GM19372 (cell line): ENCODE results near the gene NECTIN2.
"Not testable (repeated sequence)": the region's sequence is repeated elsewhere in the genome, so short reads cannot be mapped to it uniquely, and the experiment has no call there.

Experiments
- ATAC-seq: cut with Tn5 transposase; IDR thresholded peaks from one replicate; pipeline ENCODE4 v1.9.1; 2021; ENCODE audit warnings: mild to moderate bottlenecking, low read depth, moderate library complexity; ENCODE audit not compliant: unreplicated experiment

NECTIN2 gene

DNA sequence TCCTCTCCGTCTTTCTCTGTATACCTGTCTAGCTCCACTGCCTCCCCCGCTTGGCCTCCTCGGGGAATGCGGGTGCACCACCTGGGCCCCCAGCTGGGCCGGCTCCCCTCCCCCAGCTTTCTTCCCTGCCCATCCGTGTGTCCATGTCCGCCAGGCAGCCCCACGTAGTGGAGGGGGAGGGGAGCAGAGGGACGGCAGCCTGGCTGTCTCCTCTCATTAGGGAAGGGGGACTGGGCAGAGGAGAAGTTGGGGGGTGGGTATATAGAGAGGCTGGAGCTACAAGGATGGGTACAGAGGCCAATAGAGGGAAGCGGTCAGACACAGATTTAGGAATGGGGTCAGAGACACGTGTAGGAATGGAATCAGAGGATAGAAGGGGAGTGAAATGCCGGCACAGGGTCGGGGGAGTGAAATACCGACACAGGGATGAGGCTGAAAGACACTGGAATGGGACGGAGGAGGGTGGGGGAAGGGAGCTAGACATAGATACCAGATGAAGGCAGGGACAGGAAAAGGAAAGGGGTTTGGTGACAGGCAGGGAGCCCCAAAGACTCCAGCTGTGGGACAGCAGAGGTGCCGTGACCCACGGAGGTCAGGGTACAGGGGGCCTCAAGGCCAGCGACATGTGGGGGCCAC lies 2.8 kb downstream of the NECTIN2 start:
- no peak for ATAC-seq

GRCh38 chr19:44850641-44851109 lies 4.6 kb downstream of the NECTIN2 start:
- ATAC-seq, result no peak

- ATAC-seq, result no peak
Measured at GRCh38 chr19:44851427-44851826, 5.3 kb downstream of the NECTIN2 start.

- no peak for ATAC-seq
Measured at GRCh38 chr19:44855606-44856005, 9.5 kb downstream of the NECTIN2 start.

- ATAC-seq, result no peak
Measured at GRCh38 chr19:44856421-44857083, 10.5 kb downstream of the NECTIN2 start.

DNA sequence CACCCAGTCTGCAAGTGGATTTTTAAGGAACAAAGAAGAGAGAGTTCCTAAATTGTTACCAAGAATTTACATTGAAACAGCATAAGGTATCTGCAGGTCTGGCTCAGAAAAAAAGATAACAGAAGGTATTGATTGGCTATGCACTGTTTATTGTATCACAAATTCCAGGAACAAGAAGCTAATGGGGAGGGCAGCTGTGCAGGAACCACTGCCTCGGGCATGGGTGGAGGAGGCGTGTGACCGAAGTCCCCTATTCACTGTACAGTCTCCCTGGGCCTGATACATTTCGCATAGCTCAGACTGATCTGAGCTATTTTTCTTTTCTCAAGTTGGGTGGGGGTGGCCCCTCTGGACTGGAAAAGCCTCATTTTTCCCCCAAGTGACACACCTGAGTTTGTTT lies 11.7 kb downstream of the NECTIN2 start:
- ATAC-seq, result no peak

GRCh38 chr19:44861576-44861975 lies 15.5 kb downstream of the NECTIN2 start:
- ATAC-seq, result not testable (repeated sequence)

- ATAC-seq, result no peak
Measured at GRCh38 chr19:44863990-44864389, 17.9 kb downstream of the NECTIN2 start.

- ATAC-seq, result no peak
Measured at GRCh38 chr19:44865196-44865767, 19.2 kb downstream of the NECTIN2 start.

DNA sequence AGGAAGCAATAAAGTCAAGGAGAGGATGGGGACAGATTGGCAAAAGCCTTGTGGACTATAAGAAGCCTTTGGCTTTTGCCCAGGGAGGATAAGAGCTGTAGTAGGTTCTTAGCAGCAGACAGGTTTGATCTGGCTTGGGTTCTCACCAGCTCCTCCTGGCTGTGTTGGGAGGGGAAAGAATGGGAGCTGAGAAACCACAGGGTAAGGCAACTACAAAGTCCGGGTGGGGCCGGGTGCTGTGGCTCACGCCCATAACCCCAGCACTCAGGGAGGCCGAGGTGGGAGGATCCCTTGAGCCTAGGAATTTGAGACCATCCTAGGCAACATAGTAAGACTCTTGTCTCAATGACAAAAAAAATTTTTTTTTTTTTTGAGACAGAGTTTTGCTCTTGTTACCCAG lies 20.6 kb downstream of the NECTIN2 start:
- no peak for ATAC-seq

- ATAC-seq, result no peak
Measured at GRCh38 chr19:44867578-44867977, 21.5 kb downstream of the NECTIN2 start.

DNA sequence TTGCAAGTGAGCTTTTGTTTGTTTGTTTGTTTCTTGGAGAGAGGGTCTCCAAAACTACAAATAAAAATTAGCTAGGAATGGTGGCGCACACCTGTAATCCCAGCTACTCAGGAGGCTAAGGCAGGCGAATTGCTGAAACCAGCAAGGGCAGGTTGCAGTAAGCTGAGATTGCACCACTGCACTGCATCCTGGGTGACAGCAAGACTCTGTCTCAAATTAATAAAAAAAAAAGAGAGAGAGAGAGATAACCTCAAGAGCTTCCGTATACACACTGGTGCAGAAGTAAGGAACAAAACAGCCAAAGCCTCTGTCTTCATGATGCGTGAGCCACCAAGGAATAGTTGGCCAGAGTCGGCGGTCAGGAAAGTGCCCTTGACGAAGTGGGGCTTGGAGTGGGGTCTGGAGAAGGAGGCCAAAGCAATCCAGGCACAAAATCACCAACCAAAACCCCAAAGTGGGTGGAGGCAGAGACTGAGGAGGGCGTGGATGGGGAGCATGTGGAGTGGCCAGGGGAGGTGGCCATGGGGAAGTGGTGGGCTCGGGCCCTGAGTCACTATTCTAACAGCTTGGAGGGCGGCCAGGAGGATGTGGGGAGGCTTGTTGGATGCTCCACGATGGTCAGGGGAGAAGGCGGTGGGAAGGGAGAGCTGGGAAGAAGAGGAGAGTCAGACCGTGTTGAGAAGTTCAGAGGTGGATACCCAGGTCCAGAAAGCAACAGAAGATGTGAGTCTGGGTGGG lies 23.8 kb downstream of the NECTIN2 start:
- ATAC-seq, result no peak

- no peak for ATAC-seq
Measured at GRCh38 chr19:44871809-44872208, 25.7 kb downstream of the NECTIN2 start.

DNA sequence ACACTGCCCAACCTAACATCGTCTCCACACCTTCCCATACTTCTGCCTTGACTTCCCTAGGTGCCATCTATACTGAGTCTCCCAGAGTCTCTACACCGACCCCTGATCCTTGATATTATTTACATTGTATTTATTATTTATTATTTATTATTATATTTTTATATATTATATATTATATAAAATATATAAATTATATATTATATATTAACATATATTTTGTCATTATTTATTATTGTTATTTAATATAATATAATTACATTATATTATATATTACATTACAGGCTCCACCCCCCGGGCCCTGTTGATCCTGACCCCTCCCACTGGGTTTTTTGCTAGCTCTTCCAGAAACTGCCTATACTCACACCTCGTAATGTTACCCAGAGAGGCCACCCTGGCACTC lies 26.6 kb downstream of the NECTIN2 start:
- no peak for ATAC-seq

DNA sequence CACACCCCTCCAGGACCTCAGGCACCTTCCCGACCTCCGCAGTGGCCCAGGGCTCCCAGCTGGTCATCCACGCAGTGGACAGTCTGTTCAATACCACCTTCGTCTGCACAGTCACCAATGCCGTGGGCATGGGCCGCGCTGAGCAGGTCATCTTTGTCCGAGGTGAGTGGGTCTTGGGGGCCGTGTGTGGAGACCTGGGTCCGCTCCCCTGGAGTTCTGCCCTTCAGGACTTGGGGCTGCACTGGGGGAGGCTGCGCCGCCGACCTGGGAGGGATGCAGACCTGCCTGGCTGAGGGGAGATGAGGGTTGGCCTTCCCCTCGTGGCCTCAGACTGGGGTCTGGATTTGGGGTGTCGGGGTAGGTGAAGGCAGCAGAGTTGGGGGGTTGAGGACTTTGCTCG lies 28.2 kb downstream of the NECTIN2 start:
- no peak for ATAC-seq

- no peak for ATAC-seq
Measured at GRCh38 chr19:44875666-44876451, 29.8 kb downstream of the NECTIN2 start.

- ATAC-seq, result no peak
Measured at GRCh38 chr19:44876930-44877535, 30.9 kb downstream of the NECTIN2 start.

- ATAC-seq, result no peak
Measured at GRCh38 chr19:44878120-44878865, 32.2 kb downstream of the NECTIN2 start.

- ATAC-seq, result no peak
Measured at GRCh38 chr19:44879309-44880065, 33.4 kb downstream of the NECTIN2 start.
